Right cardiac atrium (tissue), 5 donors: ENCODE results near the gene RTKN. TPM values are rescaled to one million over a fixed set of nuclear protein-coding genes. Genes with fewer than 3 reads are reported as not detected.
"Not testable (repeated sequence)": the region's sequence is repeated elsewhere in the genome, so short reads cannot be mapped to it uniquely, and the experiment has no call there.

Experiments used
- ATAC-seq, 2 donors: fragments of 200-7000 bp; cut with Tn5 transposase; one replicate each; pipeline versions ENCODE4 v1.8.0 to v1.9.1; 2020; ENCODE audit warnings: moderate library complexity in 2 of 2, mild to moderate bottlenecking in 1 of 2
- DNase-seq, 3 donors: peaks; one replicate each; pipeline ENCODE4 v3.0.0-alpha.2; 2020
- H3K27ac ChIP-seq: one replicate; pipeline ENCODE4 v1.5.1; 2013; ENCODE audit warnings: mild to moderate bottlenecking, low read length, control low read depth, moderate library complexity
- H3K27me3 ChIP-seq: one replicate; pipeline ENCODE4 v1.6.1; 2013; ENCODE audit not compliant: control insufficient read depth, insufficient read depth
- H3K4me1 ChIP-seq: one replicate; pipeline ENCODE4 v1.6.1; 2013; ENCODE audit warnings: low read length; ENCODE audit not compliant: control insufficient read depth, insufficient read depth
- H3K4me3 ChIP-seq: one replicate; pipeline ENCODE4 v1.5.1; 2013; ENCODE audit warnings: low read length, control low read depth
- H3K9me3 ChIP-seq: one replicate; pipeline ENCODE4 v1.6.1; 2013; ENCODE audit warnings: low read length; ENCODE audit not compliant: control insufficient read depth
- WGBS: extraction: QIAGEN DNeasy Blood & Tissue Kit; methylation state at CpG from one replicate; pipeline ENCODE4 v1.1.7; 2013; 5-methylcytosine and 5-hydroxymethylcytosine counted together
- intact Hi-C, 4 donors: fragments of 100-400 bp; cut with DNase I; formaldehyde crosslinking; loops; one replicate each; pipeline versions ENCODE4 v1.11.0 to v1.14.0; 2022 to 2023
- long read RNA-seq, 4 donors: library from polyadenylated mRNA; unstranded; transcript quantifications; one replicate each; pipeline ENCODE4 v2.0.0, GENCODE V29; 2020 to 2021
- polyA plus RNA-seq: library from polyadenylated mRNA; stranded (reverse); fragments of 200-250 nt; gene quantifications from one replicate; pipeline ENCODE4 v1.2.3, GENCODE V29; 2013
- total RNA-seq, 4 donors: library from RNA; stranded (reverse); fragmentation: NEBNext Ultra II Directional; extraction: Animal tissue kit (Norgen Biotek cat#: 25700); gene quantifications; one replicate each; pipeline ENCODE4 v1.2.1, GENCODE V29; 2021
- donor health status: healthy with polysubstance abuse.
- donor health status: DM: no; HTN: yes; CAD: no.
- donor health status: DM: no; HTN: no; CAD: no.
- donor health status: DM: no; HTN: yes; CAD: no; lungs with severe emphysema.
- donor health status: DM: yes; HTN: yes; CAD: no.

The RTKN gene
- total RNA-seq (10 to 100 TPM; 21.5 to 27.9 (median 25.9) TPM), polyA plus RNA-seq (16.2 TPM)
- long read RNA-seq, donor 1, transcript RTKN-201 (12 exons, 2,220 nt) = major isoform, 13 of 53 reads
- long read RNA-seq, donor 1, transcript RTKN-202 (12 exons, 2,142 nt) = major isoform, 13 of 53 reads
- long read RNA-seq, donor 1, transcript RTKN-203 (13 exons, 2,646 nt) = minor isoform, 6 of 53 reads
- long read RNA-seq, donor 1, partial matches to known transcripts = 3 of 53 reads
- long read RNA-seq, donor 1, other reads (novel, unspliced or antisense) = 12 of 53 reads
- long read RNA-seq, donor 2, partial matches to known transcripts = 1 of 17 reads
- long read RNA-seq, donor 2, other reads (novel, unspliced or antisense) = 7 of 17 reads
- long read RNA-seq, donor 3, transcript RTKN-202 (12 exons, 2,142 nt) = major isoform, 25 of 71 reads
- long read RNA-seq, donor 3, transcript RTKN-203 (13 exons, 2,646 nt) = minor isoform, 7 of 71 reads
- long read RNA-seq, donor 3, partial matches to known transcripts = 2 of 71 reads
- long read RNA-seq, donor 3, other reads (novel, unspliced or antisense) = 29 of 71 reads
- long read RNA-seq, donor 4, partial matches to known transcripts = 2 of 29 reads
- long read RNA-seq, donor 4, other reads (novel, unspliced or antisense) = 17 of 29 reads

GRCh38 chr2:74441690-74442482 is at the start of gene RTKN:
RTKN (minus strand) TSS chr2:74441937; CDS start chr2:74441816, 121 bp downstream.
- Histone ChIP-seq H3K9me3 (no peaks in the 10 kb centered on the region), H3K27me3 (no peaks in the 10 kb centered on the region), H3K4me1 (peaks cover 2% of the 10 kb centered on the region), H3K4me3 (peak within 1 kb of the TSS; percentile 16), H3K27ac (peak within 1 kb of the TSS; percentile 89)
- 10% methylated on average over 75 of the region's 75 CpGs for WGBS
- peak; percentile 3 to 4 for ATAC-seq
- DNase-seq = peak; percentile 60 to 82 (median 82)
- intact Hi-C loops = no loop called here

- H3K9me3 ChIP-seq = no peaks in the 10 kb centered on the region
- no peak for ATAC-seq
- no peaks in the 10 kb centered on the region for H3K4me1 ChIP-seq
- H3K27me3 ChIP-seq = no peaks in the 10 kb centered on the region
- H3K27ac ChIP-seq = no peak overlapping the region
- H3K4me3 ChIP-seq = no peak overlapping the region
- DNase-seq = peak in 2 of 3 donors; percentile 4 to 5
- 91% methylated on average over 9 of the region's 9 CpGs for WGBS
- intact Hi-C loops = no loop called here
These were observed 48.2 kb upstream of the RTKN start for GRCh38 chr2:74489906-74490305.

- Histone ChIP-seq H3K9me3 (no peaks in the 10 kb centered on the region), H3K4me3 (no peak overlapping the region), H3K4me1 (no peaks in the 10 kb centered on the region), H3K27ac (no peak overlapping the region), H3K27me3 (no peaks in the 10 kb centered on the region)
- DNase-seq (peak in 1 of 3 donors; percentile 5), ATAC-seq (no peak)
- intact Hi-C loops = no loop called here
- 90% methylated on average over 9 of the region's 9 CpGs for WGBS
These were observed 47.1 kb upstream of the RTKN start for GRCh38 chr2:74488643-74489481.

- intact Hi-C loops = no loop called here
- no peak for ATAC-seq
- no peak for DNase-seq
- H3K4me3 ChIP-seq = no peak overlapping the region
- H3K27me3 ChIP-seq = no peaks in the 10 kb centered on the region
- WGBS = 97% methylated on average over 2 of the region's 2 CpGs
- no peak overlapping the region for H3K27ac ChIP-seq
- no peaks in the 10 kb centered on the region for H3K9me3 ChIP-seq
- peaks cover 3% of the 10 kb centered on the region for H3K4me1 ChIP-seq
These were observed 44.4 kb upstream of the RTKN start for GRCh38 chr2:74486141-74486540.

GRCh38 chr2:74483675-74484164 is 42.0 kb upstream of the RTKN start:
- peak overlapping the region; percentile 89 for H3K27ac ChIP-seq
- H3K4me3 ChIP-seq = peak overlapping the region; percentile 61
- not testable (repeated sequence) for H3K9me3 ChIP-seq, H3K4me1 ChIP-seq, H3K27me3 ChIP-seq, ATAC-seq
- peak in 1 of 3 donors; percentile 33 for DNase-seq
- intact Hi-C loops = loop anchor here in 3 of 4 donors (2.0 to 5.0 kb wide), 4 partner anchors 45 to 105 kb away; partner anchors contain the start of genes AUP1 (in 1 of the 3) and HTRA2 (in 1 of the 3)
- WGBS = 81% methylated on average over 19 of the region's 19 CpGs

GRCh38 chr2:74482801-74483674 is 41.3 kb upstream of the RTKN start, which contains the start of the genes CCDC142 and TTC31:
CCDC142 (minus strand) TSS chr2:74482998; CDS start chr2:74482837, 161 bp downstream.
TTC31 (plus strand) TSS chr2:74483081; CDS start chr2:74483096, 15 bp downstream.
- Histone ChIP-seq H3K27ac (peak within 1 kb of the TSS; percentile 89), H3K4me3 (peak within 1 kb of the TSS; percentile 61), H3K9me3 (no peaks in the 10 kb centered on the region), H3K4me1 (peaks cover 7% of the 10 kb centered on the region), H3K27me3 (no peaks in the 10 kb centered on the region)
- under 1% methylated on average over 50 of the region's 50 CpGs for WGBS
- DNase-seq (peak; percentile 96 to 99 (median 97)), ATAC-seq (peak; percentile 98 to 99)
- intact Hi-C loops = loop anchor here in 3 of 4 donors (2.0 to 5.0 kb wide), 4 partner anchors 46 to 106 kb away; partner anchors contain the start of genes AUP1 (in 1 of the 3) and HTRA2 (in 1 of the 3)

- under 1% methylated on average over 80 of the region's 80 CpGs for WGBS
- peak; percentile 66 to 82 for ATAC-seq
These were observed 40.4 kb upstream of the RTKN start for GRCh38 chr2:74481961-74482800.

GRCh38 chr2:74481431-74481830 is 39.7 kb upstream of the RTKN start:
- WGBS = 46% methylated on average over 3 of the region's 3 CpGs
- intact Hi-C loops = loop anchor here in 1 of 4 donors (5.0 kb wide), 1 partner anchor 106 kb away; no protein-coding TSS in a partner anchor
- ATAC-seq = no peak

More at GRCh38 chr2:74481961-74482800, 40.4 kb upstream of the RTKN start:
- Histone ChIP-seq H3K27ac (peak overlapping the region; percentile 85), H3K4me1 (peaks cover 7% of the 10 kb centered on the region), H3K4me3 (peak overlapping the region; percentile 61), H3K27me3 (no peaks in the 10 kb centered on the region), H3K9me3 (no peaks in the 10 kb centered on the region)
- DNase-seq = peak; percentile 71 to 89 (median 72)
- intact Hi-C loops = loop anchor here in 3 of 4 donors (2.0 to 5.0 kb wide), 4 partner anchors 47 to 107 kb away; partner anchors contain the start of genes AUP1 (in 1 of the 3) and HTRA2 (in 1 of the 3)

More at GRCh38 chr2:74481431-74481830, 39.7 kb upstream of the RTKN start:
- no peaks in the 10 kb centered on the region for H3K27me3 ChIP-seq
- H3K4me3 ChIP-seq = peak overlapping the region; percentile 61
- H3K4me1 ChIP-seq = peaks cover 7% of the 10 kb centered on the region
- no peak for DNase-seq
- H3K9me3 ChIP-seq = no peaks in the 10 kb centered on the region
- H3K27ac ChIP-seq = no peak overlapping the region
